ENCODE data around the gene NACC1.
A peak's percentile ranks its signal among the peaks of the same experiment; 100 is the strongest.

NACC1 gene

GRCh38 chr19:13116282-13117175, 1.5 kb upstream of the NACC1 start, which contains the start of gene TRMT1:
Gene TRMT1 (minus strand): TSS chr19:13116740. CDS start chr19:13116399, 341 bp downstream.
- TF ChIP-seq, protein P1, sequence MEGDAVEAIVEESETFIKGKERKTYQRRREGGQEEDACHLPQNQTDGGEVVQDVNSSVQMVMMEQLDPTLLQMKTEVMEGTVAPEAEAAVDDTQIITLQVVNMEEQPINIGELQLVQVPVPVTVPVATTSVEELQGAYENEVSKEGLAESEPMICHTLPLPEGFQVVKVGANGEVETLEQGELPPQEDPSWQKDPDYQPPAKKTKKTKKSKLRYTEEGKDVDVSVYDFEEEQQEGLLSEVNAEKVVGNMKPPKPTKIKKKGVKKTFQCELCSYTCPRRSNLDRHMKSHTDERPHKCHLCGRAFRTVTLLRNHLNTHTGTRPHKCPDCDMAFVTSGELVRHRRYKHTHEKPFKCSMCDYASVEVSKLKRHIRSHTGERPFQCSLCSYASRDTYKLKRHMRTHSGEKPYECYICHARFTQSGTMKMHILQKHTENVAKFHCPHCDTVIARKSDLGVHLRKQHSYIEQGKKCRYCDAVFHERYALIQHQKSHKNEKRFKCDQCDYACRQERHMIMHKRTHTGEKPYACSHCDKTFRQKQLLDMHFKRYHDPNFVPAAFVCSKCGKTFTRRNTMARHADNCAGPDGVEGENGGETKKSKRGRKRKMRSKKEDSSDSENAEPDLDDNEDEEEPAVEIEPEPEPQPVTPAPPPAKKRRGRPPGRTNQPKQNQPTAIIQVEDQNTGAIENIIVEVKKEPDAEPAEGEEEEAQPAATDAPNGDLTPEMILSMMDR (IDR thresholded peaks at IDR 0.05; ENCODE audit: control extremely low read depth, extremely low read depth, low read depth, missing control alignments): no peak
- POLR2A ChIA-PET: interaction anchor here (0.5 to 1.6 kb wide), 2 partner anchors 36 to 139 kb away, joined by 3 to 10 read pairs; no protein-coding TSS in a partner anchor
- DNase-seq (ENCODE audit: extremely low spot score): peak; percentile 93
- CTCF ChIA-PET: interaction anchor here (0.7 to 4.8 kb wide), 3 partner anchors 12 to 139 kb away, joined by 3 to 25 read pairs (median 5); no protein-coding TSS in a partner anchor

GRCh38 chr19:13117176-13117771, 790 bp upstream of the NACC1 start:
- POLR2A ChIA-PET: interaction anchor here (0.5 to 1.6 kb wide), 3 partner anchors 13 to 175 kb away, joined by 4 to 10 read pairs (median 9); no protein-coding TSS in a partner anchor
- CTCF ChIA-PET: interaction anchor here (0.7 to 1.9 kb wide), 5 partner anchors 13 to 152 kb away, joined by 3 to 13 read pairs (median 4); no protein-coding TSS in a partner anchor
- TF ChIP-seq, protein P1 (IDR thresholded peaks at IDR 0.05; ENCODE audit: control extremely low read depth, extremely low read depth, low read depth, missing control alignments): no peak
- DNase-seq (ENCODE audit: extremely low spot score): no peak

DNA sequence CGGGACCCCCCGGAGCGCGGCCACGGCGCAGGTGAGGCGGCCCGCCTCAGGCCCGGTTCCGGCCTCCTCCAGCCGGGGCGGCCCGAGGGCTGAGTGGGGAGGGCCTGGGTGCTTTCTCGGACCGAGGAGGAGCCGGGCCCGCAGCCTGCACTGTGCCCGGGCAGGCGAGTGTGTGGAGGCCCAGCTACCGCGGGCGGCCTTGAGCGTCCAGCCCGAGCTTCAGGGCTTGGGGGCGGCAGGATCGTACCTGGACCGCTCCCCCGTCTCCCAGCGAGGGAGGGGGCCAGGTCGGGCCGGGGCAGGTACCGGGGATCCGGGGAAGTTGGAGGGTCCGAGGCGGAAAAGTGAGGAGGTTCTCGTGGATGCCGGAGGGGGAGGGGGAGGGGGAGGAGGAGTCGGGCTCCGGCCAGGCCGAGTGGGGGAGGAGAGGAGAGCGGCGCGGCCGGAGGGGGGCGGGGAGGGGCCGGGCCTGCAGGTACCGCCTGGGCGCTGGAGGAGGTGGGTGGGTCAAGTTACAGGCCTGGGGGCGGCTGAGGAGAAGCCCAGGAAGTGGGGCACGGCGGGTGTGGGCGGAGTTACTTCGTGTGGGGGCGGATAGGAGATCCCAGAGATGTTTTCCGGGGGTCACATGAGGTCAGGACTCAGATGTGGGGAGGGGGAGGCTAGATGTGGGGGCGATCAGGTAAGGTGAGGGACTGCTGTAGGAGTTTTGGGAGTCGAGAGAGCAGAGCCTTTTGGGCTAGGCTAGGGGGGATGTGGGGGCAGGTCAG, 545 bp downstream of the NACC1 start:
- TF ChIP-seq, protein P1 (IDR thresholded peaks at IDR 0.05; ENCODE audit: control extremely low read depth, extremely low read depth, low read depth, missing control alignments): no peak
- POLR2A ChIA-PET: interaction anchor here (0.7 to 1.6 kb wide), 4 partner anchors 14 to 36 kb away, joined by 3 to 10 read pairs (median 4); no protein-coding TSS in a partner anchor
- DNase-seq (ENCODE audit: extremely low spot score): peak; percentile 76
- CTCF ChIA-PET: interaction anchor here (1.2 to 1.9 kb wide), 8 partner anchors 10 to 153 kb away, joined by 3 to 13 read pairs (median 4); no protein-coding TSS in a partner anchor

GRCh38 chr19:13119627-13120026, 1.6 kb downstream of the NACC1 start:
- DNase-seq (ENCODE audit: extremely low spot score): no peak
- POLR2A ChIA-PET: no interaction called here
- CTCF ChIA-PET: interaction anchor here (0.8 to 1.7 kb wide), 6 partner anchors 9 to 154 kb away, joined by 3 to 6 read pairs (median 4); partner anchors contain the start of genes IER2 and STX10
- TF ChIP-seq, protein P1 (IDR thresholded peaks at IDR 0.05; ENCODE audit: control extremely low read depth, extremely low read depth, low read depth, missing control alignments): no peak

GRCh38 chr19:13120031-13120430, 2.0 kb downstream of the NACC1 start:
- ChIA-PET POLR2A (no interaction called here), CTCF (interaction anchor here (0.8 to 1.8 kb wide), 8 partner anchors 9 to 155 kb away, joined by 3 to 6 read pairs (median 4); partner anchors contain the start of genes IER2 and STX10)
- TF ChIP-seq, protein P1 (IDR thresholded peaks at IDR 0.05; ENCODE audit: control extremely low read depth, extremely low read depth, low read depth, missing control alignments): no peak
- no peak for DNase-seq (ENCODE audit: extremely low spot score)
